ENCODE data around the gene NAA15.

The NAA15 gene

GRCh38 chr4:139256349-139256748, 45.0 kb upstream of the NAA15 start:
- H3K4me3 ChIP-seq (ENCODE audit: low read length, poor library complexity, severe bottlenecking) = no peak overlapping the region
- no peaks in the 10 kb centered on the region for H3K27me3 ChIP-seq (ENCODE audit: insufficient read depth, low read length, poor library complexity, severe bottlenecking)
- H3K9ac ChIP-seq (ENCODE audit: low read depth, low read length, poor library complexity, severe bottlenecking) = no peak overlapping the region
- no peaks in the 10 kb centered on the region for H4K20me1 ChIP-seq (ENCODE audit: insufficient read depth, low read length, poor library complexity, severe bottlenecking)
- no peaks in the 10 kb centered on the region for H3K9me2 ChIP-seq (replicated peaks; ENCODE audit: low read depth, low read length)
- H3K4me1 ChIP-seq (ENCODE audit: insufficient read depth, low read length, poor library complexity, severe bottlenecking) = peaks cover 7% of the 10 kb centered on the region
- TF ChIP-seq, protein P1, sequence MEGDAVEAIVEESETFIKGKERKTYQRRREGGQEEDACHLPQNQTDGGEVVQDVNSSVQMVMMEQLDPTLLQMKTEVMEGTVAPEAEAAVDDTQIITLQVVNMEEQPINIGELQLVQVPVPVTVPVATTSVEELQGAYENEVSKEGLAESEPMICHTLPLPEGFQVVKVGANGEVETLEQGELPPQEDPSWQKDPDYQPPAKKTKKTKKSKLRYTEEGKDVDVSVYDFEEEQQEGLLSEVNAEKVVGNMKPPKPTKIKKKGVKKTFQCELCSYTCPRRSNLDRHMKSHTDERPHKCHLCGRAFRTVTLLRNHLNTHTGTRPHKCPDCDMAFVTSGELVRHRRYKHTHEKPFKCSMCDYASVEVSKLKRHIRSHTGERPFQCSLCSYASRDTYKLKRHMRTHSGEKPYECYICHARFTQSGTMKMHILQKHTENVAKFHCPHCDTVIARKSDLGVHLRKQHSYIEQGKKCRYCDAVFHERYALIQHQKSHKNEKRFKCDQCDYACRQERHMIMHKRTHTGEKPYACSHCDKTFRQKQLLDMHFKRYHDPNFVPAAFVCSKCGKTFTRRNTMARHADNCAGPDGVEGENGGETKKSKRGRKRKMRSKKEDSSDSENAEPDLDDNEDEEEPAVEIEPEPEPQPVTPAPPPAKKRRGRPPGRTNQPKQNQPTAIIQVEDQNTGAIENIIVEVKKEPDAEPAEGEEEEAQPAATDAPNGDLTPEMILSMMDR (conservative IDR thresholded peaks at IDR 0.05; ENCODE audit: low read length) = no peak
- TF ChIP-seq EZH2phosphoT487 (IDR thresholded peaks at IDR 0.05; ENCODE audit: borderline replicate concordance) = no peak
- no peaks in the 10 kb centered on the region for H3F3A ChIP-seq (ENCODE audit: low read depth)
- no peak overlapping the region for H2AFZ ChIP-seq (ENCODE audit: low read length)
- H3K4me2 ChIP-seq (ENCODE audit: low read depth, low read length, poor library complexity, severe bottlenecking) = no peak overlapping the region
- no peaks in the 10 kb centered on the region for H3K79me2 ChIP-seq (ENCODE audit: insufficient read depth, low read length)
- no peaks in the 10 kb centered on the region for H3K36me3 ChIP-seq (ENCODE audit: insufficient read depth, low read length)
- no peaks in the 10 kb centered on the region for H3K9me3 ChIP-seq (ENCODE audit: insufficient read depth, low read depth, low read length)

- Histone ChIP-seq H3K4me2 (ENCODE audit: low read depth, low read length, poor library complexity, severe bottlenecking) (peak overlapping the region; percentile 80), H3K9ac (ENCODE audit: low read depth, low read length, poor library complexity, severe bottlenecking) (peak overlapping the region; percentile 74), H3F3A (ENCODE audit: low read depth) (peaks cover 14% of the 10 kb centered on the region; the same call in 1 of the 2 replicates), H3K27me3 (ENCODE audit: insufficient read depth, low read length, poor library complexity, severe bottlenecking) (no peaks in the 10 kb centered on the region), H3K36me3 (ENCODE audit: insufficient read depth, low read length) (no peaks in the 10 kb centered on the region), H3K9me3 (ENCODE audit: insufficient read depth, low read depth, low read length) (no peaks in the 10 kb centered on the region), H4K20me1 (ENCODE audit: insufficient read depth, low read length, poor library complexity, severe bottlenecking) (no peaks in the 10 kb centered on the region), H3K4me1 (ENCODE audit: insufficient read depth, low read length, poor library complexity, severe bottlenecking) (peaks cover 34% of the 10 kb centered on the region), H3K4me3 (ENCODE audit: low read length, poor library complexity, severe bottlenecking) (peak overlapping the region; percentile 76), H2AFZ (ENCODE audit: low read length) (no peak overlapping the region), H3K79me2 (ENCODE audit: insufficient read depth, low read length) (no peaks in the 10 kb centered on the region), H3K9me2 (replicated peaks; ENCODE audit: low read depth, low read length) (no peaks in the 10 kb centered on the region)
- no peak for TF ChIP-seq EZH2phosphoT487 (IDR thresholded peaks at IDR 0.05; ENCODE audit: borderline replicate concordance)
Observed at GRCh38 chr4:139265654-139266053, 35.7 kb upstream of the NAA15 start.

GRCh38 chr4:139266208-139266582, 35.1 kb upstream of the NAA15 start:
- H3K4me2 ChIP-seq (ENCODE audit: low read depth, low read length, poor library complexity, severe bottlenecking) = peak overlapping the region; percentile 80

More at GRCh38 chr4:139266208-139266582, 35.1 kb upstream of the NAA15 start:
- Histone ChIP-seq H4K20me1 (ENCODE audit: insufficient read depth, low read length, poor library complexity, severe bottlenecking) (no peaks in the 10 kb centered on the region), H3K9me2 (replicated peaks; ENCODE audit: low read depth, low read length) (no peaks in the 10 kb centered on the region), H3K4me3 (ENCODE audit: low read length, poor library complexity, severe bottlenecking) (peak overlapping the region; percentile 76), H3K79me2 (ENCODE audit: insufficient read depth, low read length) (no peaks in the 10 kb centered on the region), H3K27me3 (ENCODE audit: insufficient read depth, low read length, poor library complexity, severe bottlenecking) (no peaks in the 10 kb centered on the region), H3K4me1 (ENCODE audit: insufficient read depth, low read length, poor library complexity, severe bottlenecking) (peaks cover 34% of the 10 kb centered on the region), H3K36me3 (ENCODE audit: insufficient read depth, low read length) (no peaks in the 10 kb centered on the region), H3F3A (ENCODE audit: low read depth) (peaks cover 14% of the 10 kb centered on the region; the same call in 1 of the 2 replicates), H3K9me3 (ENCODE audit: insufficient read depth, low read depth, low read length) (no peaks in the 10 kb centered on the region), H3K9ac (ENCODE audit: low read depth, low read length, poor library complexity, severe bottlenecking) (peak overlapping the region; percentile 74), H2AFZ (ENCODE audit: low read length) (peak overlapping the region; percentile 89)
- TF ChIP-seq, protein P1 (conservative IDR thresholded peaks at IDR 0.05; ENCODE audit: low read length) = no peak
- TF ChIP-seq EZH2phosphoT487 (IDR thresholded peaks at IDR 0.05; ENCODE audit: borderline replicate concordance) = no peak

Data from Loucy (cell line).